GM21619 (cell line): Measurements from ENCODE around the gene MMP25.

Source experiments
- ATAC-seq: cut with Tn5 transposase; IDR thresholded peaks from one replicate; pipeline ENCODE4 v1.9.1; 2021; ENCODE audit not compliant: unreplicated experiment

The MMP25 gene, protein sequence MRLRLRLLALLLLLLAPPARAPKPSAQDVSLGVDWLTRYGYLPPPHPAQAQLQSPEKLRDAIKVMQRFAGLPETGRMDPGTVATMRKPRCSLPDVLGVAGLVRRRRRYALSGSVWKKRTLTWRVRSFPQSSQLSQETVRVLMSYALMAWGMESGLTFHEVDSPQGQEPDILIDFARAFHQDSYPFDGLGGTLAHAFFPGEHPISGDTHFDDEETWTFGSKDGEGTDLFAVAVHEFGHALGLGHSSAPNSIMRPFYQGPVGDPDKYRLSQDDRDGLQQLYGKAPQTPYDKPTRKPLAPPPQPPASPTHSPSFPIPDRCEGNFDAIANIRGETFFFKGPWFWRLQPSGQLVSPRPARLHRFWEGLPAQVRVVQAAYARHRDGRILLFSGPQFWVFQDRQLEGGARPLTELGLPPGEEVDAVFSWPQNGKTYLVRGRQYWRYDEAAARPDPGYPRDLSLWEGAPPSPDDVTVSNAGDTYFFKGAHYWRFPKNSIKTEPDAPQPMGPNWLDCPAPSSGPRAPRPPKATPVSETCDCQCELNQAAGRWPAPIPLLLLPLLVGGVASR

DNA sequence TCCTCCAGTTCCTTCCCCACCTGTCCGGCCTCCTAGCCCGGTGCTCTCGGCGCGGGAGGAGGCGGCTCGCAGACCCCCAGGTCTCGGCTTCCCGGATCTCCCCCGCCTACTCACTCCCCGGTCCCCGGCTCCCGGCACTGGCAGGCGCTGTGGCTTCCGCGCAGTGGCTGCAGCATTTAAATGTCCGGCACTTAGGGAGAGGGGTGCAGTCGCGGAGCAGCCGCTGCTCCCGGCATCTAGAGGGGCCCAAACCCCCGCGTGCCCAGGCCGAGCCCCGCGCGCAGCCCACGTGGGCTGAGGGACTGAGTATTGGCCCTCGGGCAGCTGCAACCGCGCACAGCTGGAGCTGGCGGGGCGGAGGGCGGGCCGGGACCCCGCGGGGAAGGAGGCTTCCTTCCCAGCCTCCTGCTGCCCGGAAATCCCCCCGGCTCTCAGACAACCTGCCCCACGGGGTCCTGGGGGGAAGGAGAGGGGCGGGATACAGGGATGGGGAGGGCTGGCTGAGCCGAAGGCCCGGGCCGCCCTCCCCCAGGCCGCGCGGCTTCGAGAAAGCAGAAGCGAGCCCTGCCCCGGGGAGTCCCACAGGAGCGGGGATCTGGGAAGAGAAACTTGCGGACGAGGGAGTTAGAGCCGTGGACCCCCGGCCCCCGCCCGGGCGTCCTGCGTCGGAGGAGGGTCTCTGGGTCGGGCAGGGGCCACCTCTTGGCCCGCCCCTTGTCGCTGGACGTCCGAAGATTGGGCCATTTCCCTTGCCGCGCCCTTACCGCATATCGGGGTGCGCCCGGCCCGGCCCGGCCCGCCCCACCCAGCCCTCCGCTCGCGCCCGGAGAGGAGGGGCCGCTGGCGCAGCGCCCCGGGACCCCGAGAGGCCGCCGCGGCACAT is at the start of gene MMP25:
Gene MMP25 (plus strand): TSS at position 804 of the 883 bp plus-strand sequence. CDS start 357 bp downstream, outside the sequence.
- ATAC-seq: no peak

DNA sequence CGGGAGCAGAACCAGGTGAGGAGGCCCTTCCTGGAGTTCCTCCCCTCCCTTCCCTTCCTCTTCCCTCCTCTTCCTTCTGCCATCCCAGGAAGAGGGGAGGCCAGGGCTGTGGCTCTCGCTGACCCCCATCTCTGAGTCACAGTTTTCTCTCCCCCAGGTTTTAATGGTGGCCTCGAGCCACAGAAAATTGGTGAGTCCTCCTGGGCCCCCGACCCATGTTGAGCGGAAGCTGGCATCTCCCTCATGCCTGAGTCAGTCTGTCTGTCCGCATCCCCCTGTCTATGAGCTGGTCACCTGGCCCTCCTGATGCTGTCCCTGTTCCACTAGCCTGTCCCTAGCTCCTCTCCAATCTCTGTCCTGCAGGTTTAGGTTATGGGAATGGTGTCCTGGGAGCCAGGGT is 46.4 kb upstream of the MMP25 start:
- ATAC-seq: no peak

DNA sequence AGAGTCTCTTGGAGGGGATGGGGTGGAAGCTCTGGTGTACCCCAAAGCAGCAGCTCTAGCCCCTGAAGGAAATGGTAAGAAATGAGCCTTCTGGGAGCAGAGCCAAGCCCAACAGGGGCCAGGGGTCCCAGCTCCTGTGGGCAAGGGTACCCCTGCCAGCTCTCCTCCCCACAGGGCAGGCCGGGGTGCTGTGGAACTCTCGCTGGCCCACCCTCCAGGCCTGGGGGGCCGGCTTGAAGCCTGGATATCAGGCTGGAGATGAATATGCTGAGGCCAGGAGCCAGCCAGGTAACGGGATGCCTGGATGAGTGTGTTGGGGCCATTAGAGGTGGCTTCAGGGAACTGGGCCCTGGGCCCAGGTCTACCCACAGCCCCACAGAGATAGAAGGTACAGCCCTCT is 45.8 kb upstream of the MMP25 start:
- no peak for ATAC-seq

DNA sequence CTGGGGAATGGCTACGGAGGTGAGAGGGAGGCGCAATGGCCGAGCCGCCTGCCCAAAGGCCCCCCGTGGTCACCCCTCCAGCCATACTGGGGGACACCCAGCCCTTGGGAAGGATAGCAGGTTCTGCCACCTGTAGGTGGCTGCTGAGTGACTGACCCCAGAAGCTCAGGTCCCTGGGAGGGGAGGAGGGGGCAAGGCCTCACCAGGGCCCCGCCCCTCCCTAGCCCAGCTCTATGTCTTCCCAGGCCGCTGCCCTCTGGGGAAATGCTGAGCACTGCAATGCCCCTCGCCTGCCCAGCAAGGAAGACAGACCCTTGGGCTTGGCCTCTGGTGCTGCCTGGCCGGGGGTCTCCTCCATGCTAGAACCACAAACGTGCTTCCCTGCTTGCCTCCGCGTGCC is 45.0 kb upstream of the MMP25 start:
- ATAC-seq: no peak

DNA sequence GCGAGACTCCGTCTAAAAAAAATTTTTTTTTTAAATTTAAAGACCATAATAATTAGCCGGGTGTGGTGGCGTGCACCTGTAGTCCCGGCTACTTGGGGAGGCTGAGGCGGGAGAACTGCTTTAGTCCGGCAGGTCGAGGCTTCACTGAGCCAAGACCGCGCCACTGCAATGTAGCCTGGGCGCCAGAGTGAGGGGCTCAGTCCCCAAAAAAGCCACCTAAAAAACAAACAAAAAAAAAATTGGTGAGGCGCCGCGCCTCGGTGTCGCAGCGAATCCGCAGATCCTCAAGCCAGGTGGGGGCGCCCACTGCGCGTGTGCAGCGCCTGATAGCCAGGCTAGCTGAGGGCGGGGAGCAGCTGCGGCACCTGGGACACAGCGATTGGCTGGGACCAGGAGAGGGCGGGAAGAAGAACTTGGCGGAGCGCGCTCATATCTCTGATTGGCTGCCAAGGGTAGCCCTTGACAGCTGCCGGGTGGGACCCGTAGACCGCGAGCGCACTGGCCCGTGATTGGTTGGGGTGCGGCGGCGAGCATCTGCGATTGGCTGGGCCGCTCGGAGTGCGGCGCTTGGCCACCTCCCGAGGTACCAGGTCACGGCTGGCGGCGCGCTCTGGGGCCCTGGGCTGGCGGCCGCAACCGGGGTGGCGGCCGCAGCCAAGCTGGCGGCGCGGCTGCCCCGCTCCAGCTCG is 42.6 kb upstream of the MMP25 start:
- ATAC-seq: peak; percentile 95

DNA sequence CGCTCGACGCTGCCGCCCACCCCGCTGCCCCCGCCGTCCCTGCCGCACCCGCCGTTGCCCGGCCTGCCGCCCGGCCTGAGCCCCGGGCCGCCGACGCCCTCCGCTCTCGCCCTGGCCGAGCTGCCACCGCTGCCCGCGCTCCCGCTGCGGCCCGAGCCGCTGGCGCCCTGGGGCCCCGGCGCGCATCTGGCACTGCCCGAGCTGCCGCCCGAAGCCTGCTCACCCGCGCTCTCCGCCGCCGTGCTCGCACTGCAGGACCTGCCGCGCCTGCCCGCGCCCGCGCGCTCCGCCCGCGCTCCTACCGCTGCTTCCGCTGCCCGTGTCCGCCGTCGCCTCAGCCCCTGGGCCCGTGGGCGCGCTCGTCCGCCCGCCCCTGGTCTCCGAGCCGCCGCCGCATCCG is 42.0 kb upstream of the MMP25 start:
- ATAC-seq: peak; percentile 15

DNA sequence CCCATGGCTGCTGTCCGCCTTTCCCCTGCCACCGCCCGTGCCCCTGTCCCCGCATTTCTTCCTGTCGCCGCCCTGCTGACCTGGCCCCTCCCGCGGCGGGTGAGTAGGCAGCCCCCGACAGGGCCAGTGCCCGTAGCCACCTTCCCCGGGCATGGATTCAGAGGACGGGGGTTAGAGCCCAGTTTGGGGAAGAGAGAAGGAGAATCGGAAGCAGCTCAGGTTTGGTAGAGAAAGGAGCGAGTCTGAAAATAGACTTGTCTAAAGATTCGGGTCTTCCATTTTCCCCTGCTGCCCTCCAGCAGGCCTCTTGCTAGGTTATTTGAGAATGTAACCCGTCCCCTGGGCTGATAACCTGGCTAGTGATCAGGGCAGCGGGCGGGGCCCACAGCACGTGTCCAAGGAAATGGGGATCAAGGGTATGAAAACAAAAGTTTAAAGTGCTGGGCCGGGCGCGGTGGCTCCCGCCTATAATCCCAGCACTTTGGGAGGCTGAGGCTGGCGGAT is 41.5 kb upstream of the MMP25 start:
- no peak for ATAC-seq

DNA sequence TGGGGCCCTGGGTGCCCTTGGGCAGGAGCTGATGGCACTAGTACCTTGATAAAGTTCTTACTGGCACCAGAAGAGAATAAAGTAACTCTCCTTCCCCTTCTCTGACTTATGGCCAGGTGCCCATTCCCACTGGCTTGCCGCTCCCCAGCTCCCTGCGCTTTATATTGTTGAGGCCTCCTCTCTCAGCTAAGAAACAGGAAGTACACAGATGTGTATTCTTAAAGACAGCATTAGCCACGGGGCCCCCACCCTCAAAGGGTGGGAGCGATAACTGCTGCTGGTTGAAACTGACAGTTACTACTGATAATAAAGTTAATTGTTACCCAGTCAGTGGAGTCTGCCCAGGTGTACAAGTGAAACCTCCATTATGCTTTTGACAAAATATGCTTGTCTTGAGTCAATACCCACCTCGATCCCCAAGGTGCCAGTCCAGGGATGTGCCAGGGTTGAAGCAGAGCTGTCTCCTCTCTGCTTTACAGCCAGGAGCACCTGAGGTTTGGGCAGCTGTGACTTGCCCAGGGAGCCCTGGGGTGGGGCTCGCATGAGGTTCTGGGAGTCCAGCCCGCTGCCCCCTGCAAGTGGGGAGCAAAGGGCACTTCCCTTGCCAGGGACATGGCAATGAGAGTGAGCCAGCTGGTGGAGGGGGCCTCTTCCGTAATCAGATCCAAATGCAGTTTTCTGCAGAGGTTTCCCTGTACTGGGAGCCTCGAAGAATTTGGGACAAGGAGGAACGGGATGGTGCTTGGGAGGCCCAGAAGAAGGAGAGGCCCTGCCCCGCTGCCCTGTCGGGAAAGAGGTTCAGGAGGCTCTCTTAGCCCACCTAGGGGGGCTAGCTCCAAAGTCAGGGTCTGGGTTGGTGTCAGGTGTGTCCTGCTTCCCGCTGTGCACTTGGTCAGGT is 39.1 kb upstream of the MMP25 start:
- ATAC-seq: no peak

DNA sequence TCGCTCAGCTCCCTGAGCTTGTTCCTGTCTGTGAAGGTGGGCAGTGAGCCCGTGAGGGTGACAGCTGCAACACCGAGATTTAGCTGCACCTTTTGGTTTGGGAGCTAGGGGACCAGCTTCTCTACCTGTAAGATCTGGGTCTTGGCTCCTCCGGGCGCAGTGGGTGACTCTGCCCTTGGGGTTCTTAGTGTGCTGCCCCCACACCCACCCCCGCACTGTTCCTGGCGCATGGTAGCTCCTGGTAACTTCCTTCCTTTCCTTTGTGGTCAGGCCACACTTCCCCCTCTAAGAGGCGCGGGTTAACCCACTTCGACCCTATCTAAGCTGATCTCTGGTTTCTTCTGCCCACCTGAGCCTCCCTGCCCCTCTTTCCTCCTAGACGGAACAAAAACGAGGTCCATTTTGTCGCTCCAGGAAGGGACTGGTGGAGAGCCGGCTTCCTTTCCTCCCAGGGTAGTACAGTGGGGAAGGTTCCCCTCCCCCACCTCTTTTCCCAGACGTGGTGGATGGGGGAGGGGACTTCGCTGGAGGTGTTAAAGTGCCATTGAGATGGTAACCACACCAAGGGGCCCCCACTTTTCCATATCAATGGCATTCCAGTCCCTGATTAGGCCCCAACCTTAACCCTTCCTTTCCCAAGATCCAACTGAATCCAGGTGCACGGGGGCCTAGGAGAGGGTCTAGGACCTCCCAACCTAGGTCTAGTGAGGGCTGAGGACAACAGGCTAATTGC is 38.2 kb upstream of the MMP25 start:
- no peak for ATAC-seq

DNA sequence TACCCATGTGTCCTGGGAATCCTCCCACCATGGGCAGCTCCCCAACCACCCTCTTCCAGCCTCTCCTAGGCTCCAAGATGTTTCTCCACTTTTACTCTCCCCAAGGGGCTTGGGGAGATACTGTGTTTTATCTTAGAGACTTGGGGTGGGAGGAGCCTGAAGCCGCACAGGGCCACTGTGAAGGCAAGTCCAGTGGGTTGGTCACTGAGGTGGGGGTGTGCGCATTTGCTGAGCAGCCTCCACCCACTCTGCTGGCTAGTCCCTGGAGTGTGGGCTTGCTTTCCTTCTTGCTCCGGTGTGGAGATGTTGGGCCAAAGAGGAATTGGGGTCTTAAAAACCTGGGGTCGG is 37.7 kb upstream of the MMP25 start:
- no peak for ATAC-seq

DNA sequence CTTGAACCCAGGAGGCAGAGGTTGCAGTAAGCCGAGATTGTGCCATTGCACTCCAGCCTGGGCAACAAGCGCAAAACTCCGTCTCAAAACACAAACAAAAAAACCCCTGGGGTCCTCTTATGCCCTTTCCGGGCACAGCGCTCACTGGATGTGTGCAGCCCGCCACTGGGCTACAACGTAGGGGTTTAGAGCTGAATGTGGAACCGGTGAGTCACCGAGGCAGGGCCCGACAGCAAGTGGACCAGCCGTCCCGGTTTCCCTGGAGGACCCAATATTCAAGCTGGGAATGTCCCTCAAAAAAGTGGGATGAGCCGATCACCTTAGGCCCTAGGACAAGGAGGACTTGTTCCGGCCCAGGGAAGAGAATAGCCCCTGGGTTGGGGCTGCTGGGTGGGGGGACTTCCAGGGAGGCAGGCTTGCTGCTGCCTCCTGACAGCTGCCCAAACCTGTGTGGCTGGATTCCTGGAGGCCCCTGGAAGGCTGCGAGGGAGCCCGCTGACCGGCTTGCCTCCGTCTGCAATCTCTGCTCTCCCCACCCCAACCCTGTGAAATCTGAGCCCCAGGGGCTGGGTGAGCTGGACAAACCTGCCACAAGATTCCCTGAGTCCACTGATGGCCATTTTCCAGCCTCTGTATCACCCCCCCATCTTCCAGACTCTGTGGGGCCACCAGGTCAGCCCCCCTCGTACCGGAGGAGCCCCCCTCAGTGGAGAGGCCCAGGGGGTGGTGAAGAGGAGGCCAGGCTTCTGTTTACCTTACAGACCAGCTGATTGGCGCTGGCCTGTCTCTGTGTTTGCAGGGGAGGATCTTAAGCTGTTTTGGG is 36.6 kb upstream of the MMP25 start:
- ATAC-seq: no peak

DNA sequence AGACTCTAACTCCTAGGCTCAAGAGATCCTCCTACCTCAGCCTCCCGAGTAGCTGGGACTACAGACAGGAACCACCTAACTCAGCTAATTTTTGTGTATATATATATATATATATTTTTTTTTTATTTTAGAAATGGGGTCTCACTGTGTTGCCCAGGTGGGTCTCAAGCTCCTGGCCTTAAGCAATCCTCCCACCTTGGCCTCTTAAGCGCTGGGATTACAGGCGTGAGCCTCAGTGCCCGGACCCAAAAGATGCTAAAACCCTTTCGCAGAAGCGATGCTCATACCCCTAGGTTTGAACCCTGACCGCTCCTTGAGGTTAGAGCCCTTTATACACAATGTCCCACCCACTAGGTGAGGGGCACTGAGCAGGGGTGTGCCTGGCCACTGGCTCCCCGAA is 35.9 kb upstream of the MMP25 start:
- no peak for ATAC-seq

DNA sequence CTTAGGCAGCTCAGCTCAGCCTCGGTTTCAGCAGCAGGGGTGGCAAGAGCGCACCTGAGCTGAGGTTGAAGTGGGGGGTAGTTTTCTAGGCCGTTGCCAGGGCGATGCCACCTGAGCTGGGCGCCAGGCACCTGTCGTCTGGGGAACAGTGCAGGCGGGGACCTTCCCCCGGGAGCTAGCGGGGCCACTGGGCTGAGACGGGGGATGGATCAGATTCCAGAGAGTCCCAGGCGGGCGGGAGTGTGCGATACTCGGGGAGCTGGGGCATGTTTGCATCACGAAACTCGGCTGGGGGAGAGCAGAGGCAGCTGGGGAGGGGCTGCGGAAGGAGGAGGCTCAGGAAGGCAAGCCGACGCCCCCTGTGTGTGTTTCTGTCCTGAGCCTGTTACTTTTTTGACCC is 34.1 kb upstream of the MMP25 start:
- no peak for ATAC-seq

DNA sequence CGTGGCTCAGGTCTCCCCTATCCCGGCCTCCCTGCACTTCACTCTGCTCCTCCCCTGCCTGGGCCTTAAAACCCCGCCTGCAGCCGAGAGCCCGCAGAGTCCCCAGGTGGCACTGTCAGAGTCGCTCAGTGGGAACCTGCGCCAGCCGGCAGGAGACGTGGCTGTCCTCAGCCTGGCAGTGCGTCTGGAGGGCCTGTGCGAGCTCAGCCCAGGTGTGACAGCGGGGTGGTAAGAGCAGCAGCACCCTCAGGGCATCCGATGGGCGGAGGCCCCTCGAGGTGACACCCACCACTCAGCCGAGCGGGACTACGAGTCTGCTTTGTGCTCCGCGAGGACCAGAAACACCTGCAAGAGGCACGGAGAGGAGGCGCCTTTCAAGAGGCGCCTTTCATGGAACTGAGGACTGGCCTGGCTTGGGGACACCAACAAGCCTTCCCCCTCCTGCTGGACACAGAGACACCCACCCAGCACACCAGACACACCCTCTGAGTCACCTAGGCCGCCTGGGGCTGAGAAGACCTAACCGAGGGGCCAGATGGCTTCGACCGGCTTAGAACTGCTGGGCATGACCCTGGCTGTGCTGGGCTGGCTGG is 33.4 kb upstream of the MMP25 start, which contains the start of gene CLDN9:
Gene CLDN9 (plus strand): TSS at position 96 of the 593 bp plus-strand sequence. CDS start 440 bp downstream, at position 536.
- ATAC-seq: no peak

DNA sequence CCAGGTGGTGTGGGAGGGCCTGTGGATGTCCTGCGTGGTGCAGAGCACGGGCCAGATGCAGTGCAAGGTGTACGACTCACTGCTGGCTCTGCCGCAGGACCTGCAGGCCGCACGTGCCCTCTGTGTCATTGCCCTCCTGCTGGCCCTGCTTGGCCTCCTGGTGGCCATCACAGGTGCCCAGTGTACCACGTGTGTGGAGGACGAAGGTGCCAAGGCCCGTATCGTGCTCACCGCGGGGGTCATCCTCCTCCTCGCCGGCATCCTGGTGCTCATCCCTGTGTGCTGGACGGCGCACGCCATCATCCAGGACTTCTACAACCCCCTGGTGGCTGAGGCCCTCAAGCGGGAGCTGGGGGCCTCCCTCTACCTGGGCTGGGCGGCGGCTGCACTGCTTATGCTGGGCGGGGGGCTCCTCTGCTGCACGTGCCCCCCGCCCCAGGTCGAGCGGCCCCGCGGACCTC is 32.8 kb upstream of the MMP25 start:
- ATAC-seq: no peak

DNA sequence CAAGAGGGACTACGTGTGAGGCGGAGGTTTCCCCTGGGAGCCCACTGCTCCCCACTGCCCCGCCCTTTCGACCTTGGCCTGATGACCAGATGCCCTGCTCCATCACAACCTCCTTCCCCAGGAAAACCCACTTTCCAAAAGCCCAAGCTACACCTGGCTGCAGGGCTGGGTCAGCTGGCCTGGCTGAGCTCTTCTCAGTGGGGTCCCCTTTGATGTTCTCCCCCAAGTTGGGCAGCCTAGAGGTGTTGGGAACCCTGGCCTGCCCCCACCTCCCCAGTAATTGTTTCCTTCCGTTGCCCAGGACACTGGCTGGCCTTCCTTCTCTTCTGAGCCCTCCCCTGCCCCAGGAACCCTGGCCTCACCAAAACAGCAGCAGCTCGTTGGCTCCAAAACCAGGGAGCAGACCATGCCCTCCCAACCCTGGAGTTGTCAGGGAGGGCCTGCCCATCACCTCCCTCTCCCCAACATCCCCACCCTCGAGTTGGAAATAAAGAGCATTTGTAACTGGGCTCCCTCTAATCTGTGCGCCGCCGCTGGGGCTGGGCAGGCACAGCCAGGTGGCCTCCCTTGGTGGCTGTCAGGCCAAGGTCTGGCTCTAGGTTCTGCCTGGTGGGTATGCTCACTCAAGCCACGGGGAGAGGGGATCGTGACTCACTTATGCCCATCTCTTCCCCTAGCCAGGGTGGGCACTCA is 32.2 kb upstream of the MMP25 start:
- no peak for ATAC-seq

DNA sequence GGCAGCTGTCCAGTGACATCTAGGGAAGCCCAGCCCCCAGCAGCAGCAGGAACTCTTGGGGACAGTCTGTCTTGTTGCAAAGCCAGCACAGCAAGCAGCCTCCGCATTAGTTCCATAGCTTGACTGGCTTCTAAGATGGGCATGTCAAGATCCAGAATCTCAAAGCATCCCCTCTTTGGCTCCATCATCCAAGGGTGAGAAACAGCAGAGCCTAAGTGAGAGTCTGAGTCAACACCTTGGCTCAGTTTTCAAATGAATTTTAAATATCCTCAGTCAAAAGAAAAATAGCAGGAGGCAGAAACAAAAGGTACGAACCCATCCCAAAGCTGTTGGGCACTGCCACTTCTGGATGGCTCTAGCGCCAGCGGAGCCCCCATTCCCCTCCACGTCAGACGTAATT is 31.4 kb upstream of the MMP25 start:
- no peak for ATAC-seq
